Endothelial cell of umbilical vein (primary cell): ENCODE results near the gene TMEM145. TPM values are rescaled to one million over a fixed set of nuclear protein-coding genes. Genes with fewer than 3 reads are reported as not detected.

Experiments
- BruUV-seq: library from RNA; stranded (reverse); fragments of 400-500 nt; replicated peaks from 2 replicates; lab custom pipeline; 2021; lab: Mats Ljungman, UMichigan
- CTCF ChIA-PET: fragments of 300-600, 350-600 bp; sonication (Branson Sonifier 250); formaldehyde crosslinking; loops from one replicate; lab custom pipeline; 2021; ENCODE audit warnings: antibody characterized with exemption, inconsistent platforms; lab: Charles Lee
- POLR2A ChIA-PET: fragments of 300-600, 350-600 bp; sonication (Branson Sonifier 250); formaldehyde crosslinking; loops from one replicate; lab custom pipeline; 2021; ENCODE audit warnings: antibody characterized with exemption, inconsistent platforms; lab: Charles Lee
- DNase-seq: peaks from one replicate; pipeline ENCODE4 v3.0.0-alpha.2; 2011; ENCODE audit warnings: low read depth, low spot score
- FAIRE-seq: peaks from 2 replicates; lab custom pipeline; 2011; peaks lifted over from hg19 to GRCh38; lab: Jason Lieb, UNC
- H2AFZ ChIP-seq: 2 replicates; pipeline ENCODE4 v1.6.0; 2012; ENCODE audit warnings: low read depth, low read length, control low read depth, inconsistent platforms
- H3K27ac ChIP-seq: 2 replicates; pipeline ENCODE4 v1.5.1; 2011; ENCODE audit warnings: low read depth, mild to moderate bottlenecking, control low read depth, low read length, moderate library complexity; ENCODE audit not compliant: insufficient read depth
- H3K27me3 ChIP-seq, 2 experiments: 2 replicates each; pipeline versions ENCODE4 v1.6.0 to v1.6.1; 2011; ENCODE audit warnings: low read length in 2 of 2, mixed read lengths in 1 of 2; ENCODE audit not compliant: control insufficient read depth in 2 of 2, insufficient read depth in 2 of 2
- H3K36me3 ChIP-seq, 2 experiments: 2 replicates in 1 of 2; 3 replicates in 1 of 2; pipeline ENCODE4 v1.5.1; 2011; ENCODE audit warnings: low read length in 2 of 2, mild to moderate bottlenecking in 1 of 2, moderate library complexity in 1 of 2; ENCODE audit not compliant: control insufficient read depth in 2 of 2, insufficient read depth in 2 of 2; ENCODE audit errors: extremely low read depth in 1 of 2
- H3K4me1 ChIP-seq: 3 replicates; pipeline ENCODE4 v1.5.1; 2011; ENCODE audit warnings: mild to moderate bottlenecking, low read length; ENCODE audit not compliant: control insufficient read depth, insufficient read depth; ENCODE audit errors: extremely low read depth
- H3K4me2 ChIP-seq: 2 replicates; pipeline ENCODE4 v1.6.1; 2011; ENCODE audit warnings: low read length, control low read depth, mixed read lengths; ENCODE audit not compliant: insufficient read depth
- H3K4me3 ChIP-seq, 3 experiments: fragments of 200-600 bp in 1 of 3; sonication (generic), shearing (Covaris generic) in 1 of 3; replicated peaks in 1 of 3; 2 replicates each; pipeline ENCODE4 v1.5.1; 2011 to 2016; ENCODE audit warnings: control low read depth in 3 of 3, low read length in 3 of 3, mild to moderate bottlenecking in 2 of 3, inconsistent platforms in 1 of 3, low read depth in 1 of 3, moderate library complexity in 1 of 3; ENCODE audit not compliant: insufficient read depth in 1 of 3
- H3K79me2 ChIP-seq: 2 replicates; pipeline ENCODE4 v1.6.0; 2012; ENCODE audit warnings: low read length, inconsistent platforms; ENCODE audit not compliant: control insufficient read depth, insufficient read depth
- H3K9ac ChIP-seq: replicated peaks from 2 replicates; pipeline ENCODE3; 2011; ENCODE audit warnings: low read length, control low read depth; ENCODE audit not compliant: insufficient read depth; ENCODE audit errors: extremely low read depth
- H3K9me1 ChIP-seq: replicated peaks from 3 replicates; pipeline ENCODE4 v1.6.0; 2011; ENCODE audit warnings: mild to moderate bottlenecking, low read length; ENCODE audit not compliant: control insufficient read depth, insufficient read depth; ENCODE audit errors: extremely low read depth
- H3K9me3 ChIP-seq: replicated peaks from 2 replicates; pipeline ENCODE4 v1.5.1; 2012; ENCODE audit warnings: low read length, inconsistent platforms; ENCODE audit not compliant: control insufficient read depth, insufficient read depth
- H4K20me1 ChIP-seq: replicated peaks from 2 replicates; pipeline ENCODE3; 2011; ENCODE audit warnings: mild to moderate bottlenecking, low read length; ENCODE audit not compliant: control insufficient read depth, insufficient read depth; ENCODE audit errors: extremely low read depth
- EZH2 ChIP-seq: IDR thresholded peaks from 2 replicates; pipeline ENCODE4 v1.6.1; 2012; ENCODE audit warnings: borderline replicate concordance, low read depth, mild to moderate bottlenecking, moderate library complexity, low read length, inconsistent platforms; ENCODE audit not compliant: severe bottlenecking
- FOS ChIP-seq: IDR thresholded peaks from 2 replicates; pipeline ENCODE4 v1.6.1; 2011; ENCODE audit warnings: mild to moderate bottlenecking, low read length, moderate library complexity, borderline replicate concordance; ENCODE audit not compliant: insufficient read depth
- GATA2 ChIP-seq: IDR thresholded peaks from 2 replicates; pipeline ENCODE4 v1.7.0; 2011; ENCODE audit warnings: low read depth, mild to moderate bottlenecking, moderate library complexity, mixed read lengths, low read length; ENCODE audit not compliant: insufficient read length, insufficient read depth
- JUN ChIP-seq: IDR thresholded peaks from 2 replicates; pipeline ENCODE4 v1.6.1; 2011; ENCODE audit warnings: borderline replicate concordance, low read depth; ENCODE audit not compliant: insufficient read length, insufficient read depth
- MYC ChIP-seq: IDR thresholded peaks from one replicate; pipeline ENCODE4 v1.6.1; 2011; ENCODE audit warnings: mild to moderate bottlenecking, low read depth, low read length
- POLR2A ChIP-seq: IDR thresholded peaks from 2 replicates; pipeline ENCODE4 v1.6.1; 2012; ENCODE audit warnings: low read depth, mild to moderate bottlenecking, control low read depth, low read length
- POLR2AphosphoS5 ChIP-seq: IDR thresholded peaks from 2 replicates; pipeline ENCODE4 v1.6.1; 2012; ENCODE audit warnings: low read depth, mild to moderate bottlenecking, control low read depth, low read length, moderate library complexity; ENCODE audit not compliant: insufficient read depth
- dilution Hi-C: fragments of 300-500 bp; cut with MboI; formaldehyde crosslinking; loops from one replicate; pipeline ENCODE4 v1.15.0; 2019; ENCODE audit warnings: low sequenced_read_pairs; ENCODE audit not compliant: extremely low pct_ligation_motif_present
- intact Hi-C: fragments of 100-400 bp; cut with micrococcal nuclease; formaldehyde crosslinking; loops from one replicate; pipeline ENCODE4 v1.10.0; 2022
- polyA plus RNA-seq, 4 experiments: library from polyadenylated mRNA; depleted of rRNA in 3 of 4; stranded (reverse) in 3 of 4; unstranded in 1 of 4; fragments of >200 nt; gene quantifications; 2 replicates each; pipeline versions ENCODE4 v1.2.1 to v1.2.3, GENCODE V29; 2011 to 2012; ENCODE audit warnings: missing spikeins in 1 of 4
- total RNA-seq: library from RNA; stranded (reverse); gene quantifications from 2 replicates; pipeline ENCODE4 v1.2.3, GENCODE V29; 2021
- TF ChIP-seq, protein P1 (sequence below), 2 donors: IDR thresholded peaks; 1 replicate in 1 of 2; 2 replicates in 1 of 2; pipeline ENCODE4 v1.5.1; 2011; ENCODE audit warnings: low read length in 2 of 2, mild to moderate bottlenecking in 2 of 2, moderate library complexity in 2 of 2, control low read depth in 1 of 2, inconsistent platforms in 1 of 2, low read depth in 1 of 2; ENCODE audit not compliant: insufficient read depth in 1 of 2; ENCODE audit errors: extremely low read depth in 1 of 2
- TF ChIP-seq, protein P2 (sequence below): IDR thresholded peaks from 2 replicates; pipeline ENCODE4 v1.6.1; 2011; ENCODE audit not compliant: insufficient read depth, insufficient read length

The TMEM145 gene
- total and polyA plus RNA-seq, 2 donors (not counting 3 experiments of a cell fraction or from before 2014, with no cell fraction given) = not detected

DNA sequence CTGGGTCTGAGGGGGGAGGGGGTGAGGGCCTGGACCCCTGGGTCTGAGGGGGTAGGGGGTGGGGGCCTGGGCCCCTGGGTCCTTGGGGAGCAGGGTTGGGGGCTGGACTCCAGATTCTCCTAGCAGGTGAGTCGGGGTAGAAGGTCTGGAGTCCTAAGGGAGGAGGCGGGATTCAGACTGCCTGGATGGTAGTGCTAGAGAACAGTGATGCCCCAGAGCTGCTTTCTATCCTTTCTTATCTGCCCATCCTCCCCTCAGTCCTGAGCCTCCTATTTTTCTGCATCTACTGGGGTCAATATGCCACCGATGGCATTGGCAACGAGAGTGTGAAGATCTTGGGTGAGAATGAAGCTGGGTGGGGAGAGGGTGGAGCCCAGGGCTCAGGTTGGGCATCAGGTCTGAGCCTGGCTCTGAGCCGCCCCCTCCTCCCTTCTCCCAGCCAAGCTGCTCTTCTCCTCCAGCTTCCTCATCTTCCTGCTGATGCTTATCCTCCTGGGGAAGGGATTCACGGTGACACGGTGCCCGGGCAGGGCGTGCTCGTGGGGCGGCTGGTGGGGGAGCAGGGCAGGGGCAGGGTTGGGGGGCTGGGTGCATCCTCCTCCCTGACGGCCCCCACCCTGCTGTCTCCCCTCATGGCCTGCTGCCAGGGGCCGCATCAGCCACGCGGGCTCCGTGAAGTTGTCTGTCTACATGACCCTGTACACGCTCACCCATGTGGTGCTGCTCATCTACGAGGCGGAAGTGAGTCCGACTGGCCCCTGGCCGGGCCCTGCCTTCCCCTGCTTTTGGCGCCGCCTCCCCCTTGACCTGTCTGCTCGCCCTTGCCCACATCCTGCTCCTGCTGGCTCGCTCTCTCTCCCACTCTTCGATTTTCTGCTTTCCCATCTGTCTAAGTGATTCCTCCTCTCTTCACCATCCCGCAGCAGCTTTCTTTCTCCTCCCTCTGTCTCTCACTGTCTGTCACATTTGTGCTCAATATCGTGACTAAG lies 3.4 kb downstream of the TMEM145 start:
- dilution Hi-C loops (no loop called here), intact Hi-C loops (no loop called here)
- Histone ChIP-seq H3K27ac (no peak overlapping the region), H3K9me1 (no peaks in the 10 kb centered on the region), H3K9me3 (no peaks in the 10 kb centered on the region), H3K4me2 (no peak overlapping the region), H3K79me2 (no peaks in the 10 kb centered on the region), H3K9ac (no peak overlapping the region), H2AFZ (no peak overlapping the region), H3K27me3 (peaks cover 13% of the 10 kb centered on the region in 2 experiments), H3K36me3 (no peaks in the 10 kb centered on the region), H3K4me3 (no peak overlapping the region), H4K20me1 (no peaks in the 10 kb centered on the region), H3K4me1 (no peaks in the 10 kb centered on the region)
- DNase-seq (no peak), FAIRE-seq (no peak)
- BruUV-seq = no TSS peak
- ChIA-PET POLR2A (no interaction called here), CTCF (interaction anchor here (0.6 to 1.4 kb wide), 2 partner anchors 70 to 125 kb away, joined by 3 to 5 read pairs; no protein-coding TSS in a partner anchor)
- TF ChIP-seq MYC = no peak
- TF ChIP-seq, protein P1, sequence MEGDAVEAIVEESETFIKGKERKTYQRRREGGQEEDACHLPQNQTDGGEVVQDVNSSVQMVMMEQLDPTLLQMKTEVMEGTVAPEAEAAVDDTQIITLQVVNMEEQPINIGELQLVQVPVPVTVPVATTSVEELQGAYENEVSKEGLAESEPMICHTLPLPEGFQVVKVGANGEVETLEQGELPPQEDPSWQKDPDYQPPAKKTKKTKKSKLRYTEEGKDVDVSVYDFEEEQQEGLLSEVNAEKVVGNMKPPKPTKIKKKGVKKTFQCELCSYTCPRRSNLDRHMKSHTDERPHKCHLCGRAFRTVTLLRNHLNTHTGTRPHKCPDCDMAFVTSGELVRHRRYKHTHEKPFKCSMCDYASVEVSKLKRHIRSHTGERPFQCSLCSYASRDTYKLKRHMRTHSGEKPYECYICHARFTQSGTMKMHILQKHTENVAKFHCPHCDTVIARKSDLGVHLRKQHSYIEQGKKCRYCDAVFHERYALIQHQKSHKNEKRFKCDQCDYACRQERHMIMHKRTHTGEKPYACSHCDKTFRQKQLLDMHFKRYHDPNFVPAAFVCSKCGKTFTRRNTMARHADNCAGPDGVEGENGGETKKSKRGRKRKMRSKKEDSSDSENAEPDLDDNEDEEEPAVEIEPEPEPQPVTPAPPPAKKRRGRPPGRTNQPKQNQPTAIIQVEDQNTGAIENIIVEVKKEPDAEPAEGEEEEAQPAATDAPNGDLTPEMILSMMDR (IDR thresholded peaks at IDR 0.05; ENCODE audit: extremely low read depth in 1 of 2, insufficient read depth in 1 of 2, low read depth in 1 of 2, low read length in 2 of 2) = no peak
- TF ChIP-seq POLR2A = no peak
- TF ChIP-seq JUN = no peak
- TF ChIP-seq FOS = no peak
- no peak for TF ChIP-seq EZH2
- TF ChIP-seq POLR2AphosphoS5 = no peak
- no peak for TF ChIP-seq GATA2
- TF ChIP-seq, protein P2, sequence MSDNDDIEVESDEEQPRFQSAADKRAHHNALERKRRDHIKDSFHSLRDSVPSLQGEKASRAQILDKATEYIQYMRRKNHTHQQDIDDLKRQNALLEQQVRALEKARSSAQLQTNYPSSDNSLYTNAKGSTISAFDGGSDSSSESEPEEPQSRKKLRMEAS = no peak
